ENCODE data around the gene CCND2. TPM values are rescaled to one million over a fixed set of nuclear protein-coding genes. Genes with fewer than 3 reads are reported as not detected.

The CCND2 gene
- total RNA-seq, 1 experiment from 2014 or later: 70.9 TPM

DNA sequence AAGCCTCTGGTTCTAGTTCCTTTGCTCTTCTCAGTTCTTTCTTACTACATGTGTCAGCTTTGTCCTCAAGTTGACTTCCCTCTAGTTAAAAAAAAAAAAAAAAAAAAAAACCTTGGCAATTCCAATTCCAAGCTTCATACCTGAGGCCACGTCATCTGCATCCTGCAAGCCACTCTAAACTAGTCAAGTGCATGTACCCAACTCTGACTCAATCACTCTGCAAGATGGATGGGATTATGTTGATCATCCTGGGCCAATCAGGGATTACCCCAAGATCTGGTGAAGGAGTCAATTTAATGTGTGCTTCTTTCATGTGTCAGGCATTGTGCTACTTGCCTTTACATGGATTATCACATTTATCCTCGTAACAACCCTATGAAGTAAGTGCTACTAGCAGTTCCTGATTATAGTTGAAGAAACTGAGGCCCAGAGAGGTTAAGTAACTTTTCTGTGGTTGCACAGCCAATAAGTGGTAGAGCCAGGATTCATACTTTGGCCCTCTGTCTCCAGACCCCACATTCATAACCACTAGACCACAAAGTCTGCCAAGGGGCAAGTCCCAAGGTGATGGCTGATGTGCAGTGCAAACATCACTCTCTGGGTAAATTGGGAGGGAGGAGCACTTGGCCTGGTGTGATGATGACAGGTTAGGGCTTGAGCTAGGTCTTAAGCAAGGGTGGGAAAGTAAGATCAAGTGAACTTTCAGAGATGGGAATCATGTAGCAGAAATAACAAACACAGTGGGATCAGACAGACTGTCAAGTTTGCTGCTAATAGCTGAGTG lies 17.3 kb upstream of the CCND2 start:
- peaks cover 9% of the 10 kb centered on the region for H3K9me3 Mint-ChIP-seq (ENCODE audit: unreplicated experiment)
- H3K27ac Mint-ChIP-seq (ENCODE audit: low read depth, unreplicated experiment): no peak overlapping the region
- H3K4me3 Mint-ChIP-seq (ENCODE audit: unreplicated experiment): no peak overlapping the region
- H3K27me3 Mint-ChIP-seq (ENCODE audit: insufficient read depth, unreplicated experiment): peaks cover 54% of the 10 kb centered on the region
- TF ChIP-seq, protein P1, sequence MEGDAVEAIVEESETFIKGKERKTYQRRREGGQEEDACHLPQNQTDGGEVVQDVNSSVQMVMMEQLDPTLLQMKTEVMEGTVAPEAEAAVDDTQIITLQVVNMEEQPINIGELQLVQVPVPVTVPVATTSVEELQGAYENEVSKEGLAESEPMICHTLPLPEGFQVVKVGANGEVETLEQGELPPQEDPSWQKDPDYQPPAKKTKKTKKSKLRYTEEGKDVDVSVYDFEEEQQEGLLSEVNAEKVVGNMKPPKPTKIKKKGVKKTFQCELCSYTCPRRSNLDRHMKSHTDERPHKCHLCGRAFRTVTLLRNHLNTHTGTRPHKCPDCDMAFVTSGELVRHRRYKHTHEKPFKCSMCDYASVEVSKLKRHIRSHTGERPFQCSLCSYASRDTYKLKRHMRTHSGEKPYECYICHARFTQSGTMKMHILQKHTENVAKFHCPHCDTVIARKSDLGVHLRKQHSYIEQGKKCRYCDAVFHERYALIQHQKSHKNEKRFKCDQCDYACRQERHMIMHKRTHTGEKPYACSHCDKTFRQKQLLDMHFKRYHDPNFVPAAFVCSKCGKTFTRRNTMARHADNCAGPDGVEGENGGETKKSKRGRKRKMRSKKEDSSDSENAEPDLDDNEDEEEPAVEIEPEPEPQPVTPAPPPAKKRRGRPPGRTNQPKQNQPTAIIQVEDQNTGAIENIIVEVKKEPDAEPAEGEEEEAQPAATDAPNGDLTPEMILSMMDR (IDR thresholded peaks at IDR 0.05; ENCODE audit: unreplicated experiment): no peak
- no TSS peak for BruUV-seq (replicated peaks)
- CTCF ChIA-PET: interaction anchor here (0.6 to 1.3 kb wide), 5 partner anchors 12 to 260 kb away, joined by 3 to 6 read pairs (median 3); no protein-coding TSS in a partner anchor
- no peak for DNase-seq (ENCODE audit: unreplicated experiment)
- no peaks in the 10 kb centered on the region for H3K36me3 Mint-ChIP-seq (ENCODE audit: insufficient read depth, unreplicated experiment)
- no peaks in the 10 kb centered on the region for H3K4me1 Mint-ChIP-seq (ENCODE audit: insufficient read depth, unreplicated experiment)
- POLR2A ChIA-PET: no interaction called here
- intact Hi-C loops (cut with micrococcal nuclease): no loop called here

DNA sequence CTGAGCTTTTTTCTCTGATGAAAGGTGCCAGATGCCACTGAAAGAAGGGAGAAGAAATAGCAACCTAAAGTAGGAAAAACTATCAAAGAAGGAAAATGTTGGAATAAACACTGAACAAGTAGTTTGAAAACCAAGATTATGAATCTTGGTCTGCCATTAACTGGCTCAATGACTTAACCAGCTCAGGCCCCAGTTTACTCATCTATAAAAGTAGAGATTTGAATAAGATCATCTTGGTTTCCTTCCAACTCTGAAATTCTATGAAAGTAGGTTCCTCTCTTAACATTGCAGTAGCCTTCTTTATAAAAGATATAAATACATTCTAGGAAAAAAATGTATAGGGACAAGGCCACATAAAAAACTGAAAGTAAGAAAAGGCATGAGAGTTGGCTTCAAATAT lies 16.1 kb upstream of the CCND2 start:
- Mint-ChIP-seq H3K4me3 (ENCODE audit: unreplicated experiment) (no peak overlapping the region), H3K4me1 (ENCODE audit: insufficient read depth, unreplicated experiment) (no peaks in the 10 kb centered on the region), H3K36me3 (ENCODE audit: insufficient read depth, unreplicated experiment) (no peaks in the 10 kb centered on the region), H3K27ac (ENCODE audit: low read depth, unreplicated experiment) (no peak overlapping the region), H3K9me3 (ENCODE audit: unreplicated experiment) (peaks cover 9% of the 10 kb centered on the region), H3K27me3 (ENCODE audit: insufficient read depth, unreplicated experiment) (peaks cover 54% of the 10 kb centered on the region)
- TF ChIP-seq, protein P1 (IDR thresholded peaks at IDR 0.05; ENCODE audit: unreplicated experiment): no peak
- ChIA-PET POLR2A (interaction anchor here (0.9 kb wide), 1 partner anchor 150 kb away, joined by 3 read pairs; no protein-coding TSS in a partner anchor), CTCF (interaction anchor here (1.3 to 3.6 kb wide), 2 partner anchors 11 to 372 kb away, joined by 6 to 12 read pairs; no protein-coding TSS in a partner anchor)
- no TSS peak for BruUV-seq (replicated peaks)
- no peak for DNase-seq (ENCODE audit: unreplicated experiment)
- intact Hi-C loops (cut with micrococcal nuclease): no loop called here

DNA sequence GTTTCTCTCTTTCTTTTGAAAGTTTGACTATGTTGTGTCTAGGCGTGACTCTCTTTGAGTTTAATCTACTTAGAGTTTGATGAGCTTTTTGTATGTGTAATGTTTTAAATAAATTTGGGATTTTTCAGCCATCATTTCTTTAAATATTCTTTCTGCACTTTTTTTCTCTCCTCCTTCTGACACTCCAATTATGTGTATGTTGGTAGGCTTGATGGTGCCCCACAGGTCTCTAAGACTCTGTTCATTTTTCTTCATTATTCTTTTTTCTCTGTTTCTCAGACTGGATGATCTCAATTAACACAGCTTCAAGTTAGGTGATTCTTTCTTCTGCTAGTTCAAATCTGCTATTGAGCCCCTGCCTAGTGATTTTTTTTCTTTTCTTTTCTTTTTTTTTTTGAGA lies 14.5 kb upstream of the CCND2 start:
- H3K9me3 Mint-ChIP-seq (ENCODE audit: unreplicated experiment): peaks cover 9% of the 10 kb centered on the region
- intact Hi-C loops (cut with micrococcal nuclease): no loop called here
- CTCF ChIA-PET: interaction anchor here (1.6 to 3.6 kb wide), 2 partner anchors 151 to 374 kb away, joined by 3 to 12 read pairs; no protein-coding TSS in a partner anchor
- no peaks in the 10 kb centered on the region for H3K4me1 Mint-ChIP-seq (ENCODE audit: insufficient read depth, unreplicated experiment)
- TF ChIP-seq, protein P1 (IDR thresholded peaks at IDR 0.05; ENCODE audit: unreplicated experiment): no peak
- H3K4me3 Mint-ChIP-seq (ENCODE audit: unreplicated experiment): no peak overlapping the region
- POLR2A ChIA-PET: no interaction called here
- BruUV-seq (replicated peaks): no TSS peak
- no peak overlapping the region for H3K27ac Mint-ChIP-seq (ENCODE audit: low read depth, unreplicated experiment)
- H3K27me3 Mint-ChIP-seq (ENCODE audit: insufficient read depth, unreplicated experiment): peaks cover 54% of the 10 kb centered on the region
- H3K36me3 Mint-ChIP-seq (ENCODE audit: insufficient read depth, unreplicated experiment): peaks cover 4% of the 10 kb centered on the region
- DNase-seq (ENCODE audit: unreplicated experiment): no peak

DNA sequence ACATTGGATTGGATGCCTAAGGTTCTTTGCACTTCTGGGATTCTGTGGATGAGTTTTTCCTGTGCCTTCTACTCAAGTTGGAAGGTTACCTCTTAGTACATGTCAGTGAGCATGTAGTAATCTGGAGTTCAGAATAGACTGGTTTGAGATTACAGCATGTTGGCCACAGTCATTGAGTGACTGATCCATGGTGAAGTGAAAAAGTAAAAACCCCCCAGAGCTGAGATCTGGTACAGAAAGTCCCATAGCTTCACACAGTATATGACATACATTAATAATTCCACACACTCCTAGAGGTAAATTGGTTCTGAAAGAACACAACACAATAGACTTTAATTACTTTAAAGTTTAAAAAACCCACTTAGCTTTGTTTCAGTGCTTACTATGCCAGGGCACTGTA lies 11.9 kb upstream of the CCND2 start:
- no peak for DNase-seq (ENCODE audit: unreplicated experiment)
- intact Hi-C loops (cut with micrococcal nuclease): no loop called here
- TF ChIP-seq, protein P1 (IDR thresholded peaks at IDR 0.05; ENCODE audit: unreplicated experiment): no peak
- BruUV-seq (replicated peaks): no TSS peak
- no peak overlapping the region for H3K4me3 Mint-ChIP-seq (ENCODE audit: unreplicated experiment)
- ChIA-PET POLR2A (no interaction called here), CTCF (interaction anchor here (0.5 to 1.2 kb wide), 3 partner anchors 15 to 376 kb away, joined by 3 to 4 read pairs (median 4); no protein-coding TSS in a partner anchor)
- H3K27ac Mint-ChIP-seq (ENCODE audit: low read depth, unreplicated experiment): no peak overlapping the region
- peaks cover 9% of the 10 kb centered on the region for H3K9me3 Mint-ChIP-seq (ENCODE audit: unreplicated experiment)
- peaks cover 4% of the 10 kb centered on the region for H3K36me3 Mint-ChIP-seq (ENCODE audit: insufficient read depth, unreplicated experiment)
- H3K4me1 Mint-ChIP-seq (ENCODE audit: insufficient read depth, unreplicated experiment): no peaks in the 10 kb centered on the region
- peaks cover 79% of the 10 kb centered on the region for H3K27me3 Mint-ChIP-seq (ENCODE audit: insufficient read depth, unreplicated experiment)
